ENCODE measurements around the gene SLC22A2.
"Not testable (repeated sequence)": the region's sequence is repeated elsewhere in the genome, so short reads cannot be mapped to it uniquely, and the experiment has no call there.

SLC22A2 gene

DNA sequence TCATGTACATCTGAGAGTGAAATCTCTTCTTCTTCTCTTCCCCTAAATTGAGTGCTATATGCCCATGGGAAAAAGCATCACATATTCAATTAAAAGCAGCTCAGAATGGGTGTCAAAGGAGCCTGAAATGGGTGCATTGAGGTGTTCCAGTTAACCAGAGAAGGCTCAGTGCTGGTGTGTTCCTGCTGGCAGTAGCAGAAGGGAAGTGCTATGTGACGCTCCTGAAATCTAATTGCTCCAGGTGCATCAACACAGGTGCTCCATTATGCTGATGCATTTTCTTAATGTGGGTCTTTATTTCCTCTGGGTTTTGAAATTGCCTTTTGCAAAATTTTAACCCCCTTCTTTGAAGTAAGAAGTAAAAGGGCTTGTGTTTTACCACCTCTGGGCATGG, 17.9 kb downstream of the SLC22A2 start:
- no peak for DNase-seq

DNA sequence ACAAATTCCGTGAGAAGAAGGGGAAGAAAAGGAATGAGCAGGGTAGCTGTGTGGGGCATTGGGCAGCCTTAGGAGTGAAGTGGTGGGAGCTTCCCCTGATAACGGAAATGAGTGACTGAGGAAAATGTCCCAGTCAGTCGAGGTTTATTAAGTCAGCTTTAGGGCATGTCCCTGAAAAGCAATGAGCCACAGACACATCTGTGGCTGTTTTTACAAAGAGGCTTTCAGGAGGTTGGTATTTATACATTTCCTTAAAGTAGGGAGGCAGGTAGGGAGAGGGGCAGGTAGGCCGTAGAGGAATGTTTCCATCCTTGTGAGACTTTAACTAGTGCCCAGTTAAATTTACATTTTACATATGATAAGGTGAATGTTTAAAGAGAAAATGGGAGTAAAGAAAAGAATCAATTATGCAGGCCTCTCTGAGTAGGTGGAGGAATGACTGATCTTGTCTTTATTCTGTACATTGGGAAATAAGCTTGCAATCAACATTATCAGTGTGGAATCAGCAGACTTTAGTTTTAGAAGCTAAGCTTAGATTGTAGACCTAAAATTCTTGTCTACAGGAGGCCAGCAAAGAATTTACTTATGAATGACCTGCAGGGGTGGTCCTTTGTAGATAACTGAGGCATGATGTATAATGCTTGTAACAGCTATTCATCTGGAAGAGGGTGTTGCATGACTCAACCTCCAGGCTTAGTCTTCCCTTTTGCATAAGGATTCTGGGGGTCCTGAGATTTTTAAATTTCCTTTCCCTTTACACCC, 18.5 kb downstream of the SLC22A2 start:
- DNase-seq: no peak

DNA sequence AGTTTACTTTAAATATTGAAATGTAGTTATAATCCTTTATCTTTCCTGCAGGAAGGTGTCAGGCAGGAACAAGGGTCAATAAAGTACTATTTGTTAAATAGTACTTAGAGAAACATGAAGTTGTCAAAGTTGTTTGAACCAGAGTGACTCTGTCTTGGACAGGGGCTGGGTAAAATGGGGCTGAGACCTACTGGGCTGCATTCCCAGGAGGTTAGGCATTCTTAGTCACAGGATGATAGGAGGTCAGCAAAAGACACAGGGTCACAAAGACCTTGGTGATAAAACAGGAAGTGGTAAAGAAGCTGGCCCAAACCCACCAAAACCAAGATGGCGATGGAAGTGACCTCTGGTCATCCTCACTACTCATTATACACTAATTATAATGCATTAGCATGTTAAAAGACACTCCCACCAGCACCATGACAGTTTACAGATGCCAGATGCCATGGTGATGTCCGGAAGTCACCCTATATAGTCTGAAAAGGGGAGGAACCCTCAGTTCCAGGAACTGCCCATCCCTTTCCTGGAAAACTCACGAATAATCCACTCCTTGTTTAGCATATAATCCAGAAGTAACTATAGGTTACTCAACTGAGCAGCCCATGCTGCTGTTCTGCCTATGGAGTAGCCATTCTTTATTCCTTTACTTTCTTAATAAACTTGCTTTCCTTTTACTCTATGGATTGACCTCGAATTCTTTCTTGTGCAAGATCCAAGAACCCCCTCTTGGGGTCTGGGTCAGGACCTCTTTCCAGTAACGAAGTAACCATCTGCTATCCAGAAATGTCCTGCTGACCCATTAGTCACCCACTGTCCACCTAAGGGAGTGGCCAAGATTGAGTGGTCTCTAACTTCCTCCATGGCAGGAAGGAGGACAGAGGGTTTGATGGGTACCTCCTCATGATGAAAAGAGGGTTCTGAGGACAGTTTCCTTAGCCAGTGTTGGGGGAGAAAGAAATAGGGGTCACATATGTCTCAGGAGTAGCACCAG, 19.6 kb downstream of the SLC22A2 start:
- DNase-seq: no peak

DNA sequence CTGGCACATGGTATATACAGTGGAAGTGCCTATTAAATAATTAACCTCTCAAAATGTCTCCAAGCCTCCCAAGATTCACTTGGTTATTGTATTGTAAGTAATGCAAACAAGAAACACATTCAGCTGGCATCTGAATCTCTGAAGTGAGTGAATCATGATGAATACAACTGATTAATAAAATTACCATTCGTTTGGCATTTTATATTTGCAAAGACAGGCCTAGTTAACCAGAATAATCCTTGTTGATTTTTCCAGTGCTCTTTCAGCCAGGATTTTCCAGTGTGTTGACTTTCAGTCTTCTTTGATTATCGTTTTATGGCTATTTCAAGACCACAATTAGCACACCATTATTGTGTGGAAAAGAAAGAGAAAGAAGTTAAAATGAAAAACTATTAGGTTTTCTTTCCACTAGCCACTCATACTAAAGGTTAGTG, 20.3 kb downstream of the SLC22A2 start:
- no peak for DNase-seq

DNA sequence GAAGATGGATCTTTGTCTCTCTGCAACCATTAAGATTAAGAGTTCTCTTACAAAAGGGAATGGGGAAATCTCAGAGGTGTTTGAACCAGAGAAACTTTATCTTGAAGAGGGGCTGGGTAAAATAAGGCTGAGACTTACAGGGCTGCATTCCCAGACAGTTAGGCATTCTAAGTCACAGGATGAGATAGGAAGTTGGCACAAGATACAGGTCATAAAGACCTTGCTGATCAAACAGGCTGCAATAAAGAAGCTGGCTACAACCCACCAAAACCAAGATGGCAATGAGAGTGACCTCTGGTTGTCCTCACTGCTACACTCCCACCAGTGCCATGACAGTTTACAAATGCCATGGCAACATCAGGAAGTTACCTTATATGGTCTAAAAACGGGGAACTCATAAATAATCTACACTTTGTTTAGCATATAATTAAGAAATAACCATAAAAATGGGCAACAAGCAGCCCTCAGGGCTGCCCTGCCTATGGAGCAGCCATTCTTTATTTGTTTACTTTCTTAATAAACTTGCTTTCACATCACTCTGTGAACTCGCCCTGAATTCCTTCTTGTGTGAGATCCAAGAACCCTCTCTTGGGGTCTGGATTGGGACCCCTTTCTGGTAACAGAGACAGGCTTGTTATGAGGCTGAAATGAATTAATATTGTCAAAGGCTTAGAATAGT, 20.9 kb downstream of the SLC22A2 start:
- DNase-seq: not testable (repeated sequence)

DNA sequence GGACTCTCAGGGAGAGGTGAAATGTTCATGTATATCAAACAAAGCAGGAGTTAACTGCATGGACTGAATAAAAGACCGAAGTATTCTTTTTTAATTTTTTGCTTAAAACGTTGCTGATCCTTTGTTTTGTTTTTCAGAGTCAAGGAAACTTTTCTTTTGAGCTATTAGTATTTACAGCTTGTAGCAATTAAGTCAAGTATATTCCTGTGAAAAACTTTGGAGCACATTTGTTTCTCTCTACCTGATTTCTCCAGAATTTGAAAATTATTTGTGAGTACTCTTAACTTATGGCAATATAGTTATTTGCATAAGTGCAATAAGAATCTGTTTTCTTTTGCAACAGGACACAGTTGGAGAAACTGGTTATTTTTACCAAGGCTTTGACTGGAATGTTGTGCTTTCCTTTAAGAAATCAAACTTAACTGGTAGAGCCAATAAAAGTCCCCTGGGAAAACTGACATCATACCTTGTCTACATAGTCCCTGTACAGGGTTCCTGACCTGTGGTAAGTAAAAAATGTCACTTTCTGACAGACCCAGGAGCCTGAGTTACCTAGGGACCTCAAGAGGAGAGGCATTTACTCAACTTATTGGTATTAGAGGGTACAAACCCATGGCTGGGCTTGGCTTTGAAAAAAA, 22.3 kb downstream of the SLC22A2 start:
- DNase-seq: not testable (repeated sequence)

DNA sequence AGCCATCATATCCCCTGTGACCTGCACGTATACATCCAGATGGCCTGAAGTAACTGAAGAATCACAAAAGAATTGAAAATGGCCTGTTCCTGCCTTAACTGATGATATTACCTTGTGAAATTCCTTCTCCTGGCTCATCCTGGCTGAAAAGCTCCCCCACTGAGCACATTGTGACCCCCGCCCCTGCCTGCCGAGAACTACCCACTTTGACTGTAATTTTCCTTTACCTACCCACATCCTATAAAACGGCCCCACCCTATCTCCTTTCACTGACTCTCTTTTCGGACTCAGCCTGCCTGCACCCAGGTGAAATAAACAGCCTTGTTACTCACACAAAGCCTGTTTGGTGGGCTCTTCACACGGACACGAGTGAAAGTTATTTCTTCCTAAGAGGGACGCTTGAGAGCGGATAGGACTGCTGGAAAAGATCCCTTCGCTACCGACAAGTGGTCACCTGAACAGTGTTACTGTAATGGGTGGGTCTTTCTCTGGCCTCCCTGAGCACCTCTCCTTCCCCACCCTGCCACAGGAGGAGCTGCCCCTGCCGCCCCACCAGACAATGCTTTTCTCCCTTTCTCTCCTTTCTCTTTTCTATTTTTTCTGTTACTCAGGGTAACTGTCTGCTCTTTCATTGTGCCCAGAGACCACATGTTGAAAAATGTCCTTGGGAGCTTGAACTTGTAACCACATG, 24.5 kb downstream of the SLC22A2 start:
- not testable (repeated sequence) for DNase-seq

DNA sequence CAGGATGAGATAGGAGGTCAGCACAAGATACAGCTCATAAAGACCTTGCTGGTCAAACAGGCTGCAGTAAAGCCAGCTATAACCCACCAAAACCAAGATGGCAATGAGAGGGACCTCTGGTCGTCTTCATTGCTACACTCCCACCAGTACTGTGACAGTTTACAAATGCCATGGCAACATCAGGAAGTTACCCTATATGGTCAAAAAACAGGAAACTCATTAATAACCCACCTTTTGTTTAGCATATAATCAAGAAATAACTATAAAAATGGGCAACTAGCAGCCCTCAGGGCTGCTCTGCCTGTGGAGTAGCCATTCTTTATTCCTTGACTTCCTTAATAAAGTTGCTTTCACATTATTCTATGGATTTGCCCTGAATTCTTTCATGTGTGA, 30.9 kb downstream of the SLC22A2 start:
- no peak for DNase-seq

DNA sequence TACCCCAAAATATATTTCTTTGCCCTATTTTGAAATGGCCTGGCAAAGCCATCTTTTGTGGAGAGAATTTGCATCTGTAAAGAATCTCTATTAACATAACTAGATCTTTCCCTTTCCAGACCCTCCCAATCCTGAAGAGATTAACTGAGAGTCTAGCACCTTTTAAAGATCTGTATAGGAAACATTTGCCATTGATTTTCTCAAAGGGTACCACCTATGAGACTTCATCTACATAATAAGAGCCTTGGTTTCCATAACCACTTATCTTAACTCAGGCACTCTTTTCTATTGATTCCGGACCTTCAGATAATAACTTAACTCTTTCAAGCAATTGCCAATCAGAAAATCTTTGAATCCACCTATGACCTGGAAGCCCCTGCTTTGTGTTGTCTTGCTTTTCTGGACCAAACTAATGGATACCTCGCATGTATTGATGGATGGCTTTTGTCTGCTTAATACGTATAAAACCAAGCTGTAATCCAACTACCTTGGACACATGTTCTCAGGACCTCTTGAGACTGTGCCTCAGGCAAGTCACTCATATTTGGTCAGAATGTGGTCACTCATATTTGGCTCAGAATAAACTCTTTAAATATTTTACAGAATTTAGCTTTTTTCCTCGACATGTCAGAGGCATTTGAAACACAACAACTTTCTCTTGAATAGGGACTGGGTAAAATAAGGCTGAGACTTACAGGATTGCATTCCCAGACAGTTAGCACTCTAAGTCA, 31.4 kb downstream of the SLC22A2 start:
- no peak for DNase-seq

DNA sequence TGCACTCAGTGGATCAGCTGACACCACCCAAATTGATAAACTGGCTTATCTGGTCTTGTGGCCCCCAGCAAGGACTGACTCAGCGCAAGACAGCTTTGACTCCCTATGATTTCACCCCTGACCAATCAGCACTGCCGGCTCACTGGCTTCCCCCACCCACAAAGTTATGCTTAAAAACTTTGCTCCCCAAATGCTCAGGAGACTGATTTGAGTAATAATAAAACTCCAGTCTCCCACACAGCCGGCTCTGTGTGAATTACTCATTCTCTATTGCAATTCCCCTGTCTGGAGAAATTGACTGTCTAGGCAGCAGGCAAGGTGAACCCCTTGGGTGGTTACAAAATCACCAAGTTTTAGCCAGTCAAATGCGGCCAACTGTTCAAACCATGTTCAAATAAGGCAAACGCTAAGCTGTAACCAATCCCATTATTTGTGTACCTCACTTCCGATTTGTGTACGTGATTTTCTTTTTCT, 32.5 kb downstream of the SLC22A2 start:
- DNase-seq: no peak

DNA sequence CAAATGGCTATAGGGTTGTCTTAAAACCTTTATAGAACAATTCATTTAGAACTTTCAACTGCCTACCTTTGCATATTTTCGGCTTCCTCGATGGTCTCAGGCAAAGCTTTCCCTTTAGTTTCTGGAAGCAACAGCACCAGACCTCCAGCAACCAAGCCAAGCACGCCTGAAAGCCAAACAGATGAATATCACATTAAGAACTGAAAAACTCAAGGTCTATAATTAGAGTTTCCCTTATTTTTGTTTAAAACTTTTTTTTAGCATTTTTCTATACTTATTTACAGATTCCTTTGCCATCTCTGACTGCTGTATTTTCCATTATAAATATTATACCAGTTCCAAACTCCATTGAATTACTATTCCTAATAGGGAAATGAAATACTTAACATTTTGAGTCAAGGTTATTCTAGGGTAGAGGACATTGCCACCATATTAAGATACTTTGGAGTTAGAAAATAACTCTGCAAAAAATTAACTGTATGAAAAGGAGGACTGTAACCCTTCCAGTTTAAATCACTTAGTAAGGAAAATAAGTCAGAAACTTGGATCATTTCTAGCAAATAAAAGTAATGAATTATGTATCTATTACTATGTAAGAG, 33.9 kb downstream of the SLC22A2 start:
- DNase-seq: no peak

DNA sequence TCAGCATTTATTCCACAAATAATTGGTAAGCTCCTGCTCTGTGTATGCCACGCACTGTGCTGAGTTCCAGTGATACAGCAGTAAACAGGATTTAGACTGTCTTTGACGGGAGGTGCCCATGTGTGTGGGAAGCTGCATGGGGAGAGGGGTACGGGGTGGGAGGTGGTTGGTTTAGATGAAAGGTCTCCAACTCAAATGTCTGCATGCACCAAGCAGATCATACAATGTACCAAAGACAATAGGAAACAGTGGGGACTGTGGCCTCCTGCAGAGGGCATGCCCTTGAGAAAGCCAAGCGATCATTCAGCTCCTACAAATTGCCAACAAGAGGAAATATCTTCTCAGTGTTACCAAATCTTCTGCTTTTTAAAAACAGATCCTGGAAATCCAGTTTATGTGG, 36.1 kb downstream of the SLC22A2 start:
- no peak for DNase-seq

DNA sequence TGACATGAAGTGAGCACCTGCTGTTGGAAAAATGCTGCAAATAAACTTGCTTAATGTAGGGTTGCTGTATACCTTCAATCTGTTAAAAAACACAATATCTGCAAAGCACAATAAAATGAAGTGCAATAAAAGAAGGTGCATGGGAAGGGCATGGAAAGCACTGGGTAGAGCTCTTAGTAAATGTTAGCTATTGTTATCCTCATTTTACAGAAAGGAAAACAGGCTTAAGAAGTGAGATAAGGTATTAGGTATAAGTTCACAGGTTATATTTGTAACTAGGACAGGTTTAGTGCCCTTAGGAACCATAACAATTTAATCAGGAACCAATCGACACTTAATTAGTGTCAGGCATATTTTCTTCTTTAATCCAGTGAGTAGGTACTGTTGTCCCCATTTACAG, 36.7 kb downstream of the SLC22A2 start:
- DNase-seq: no peak

DNA sequence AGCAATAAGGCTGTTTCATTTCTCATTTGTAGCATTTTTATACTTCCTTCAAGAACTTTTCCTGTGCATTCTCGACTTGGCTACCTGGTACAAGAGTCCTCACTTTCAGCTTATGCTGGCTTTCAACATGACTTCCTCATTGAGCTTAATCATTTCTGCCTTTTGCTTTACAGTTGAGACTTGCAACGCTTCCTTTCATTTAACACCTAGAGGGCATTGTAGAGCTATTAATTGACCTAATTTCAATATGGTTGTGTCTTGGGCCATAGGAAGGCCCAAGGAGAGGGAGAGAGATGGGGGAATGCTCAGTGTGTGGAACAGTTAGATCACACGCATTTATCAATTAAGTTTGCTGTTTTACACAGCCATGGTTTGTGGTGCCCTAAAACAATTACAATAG, 37.2 kb downstream of the SLC22A2 start:
- no peak for DNase-seq

DNA sequence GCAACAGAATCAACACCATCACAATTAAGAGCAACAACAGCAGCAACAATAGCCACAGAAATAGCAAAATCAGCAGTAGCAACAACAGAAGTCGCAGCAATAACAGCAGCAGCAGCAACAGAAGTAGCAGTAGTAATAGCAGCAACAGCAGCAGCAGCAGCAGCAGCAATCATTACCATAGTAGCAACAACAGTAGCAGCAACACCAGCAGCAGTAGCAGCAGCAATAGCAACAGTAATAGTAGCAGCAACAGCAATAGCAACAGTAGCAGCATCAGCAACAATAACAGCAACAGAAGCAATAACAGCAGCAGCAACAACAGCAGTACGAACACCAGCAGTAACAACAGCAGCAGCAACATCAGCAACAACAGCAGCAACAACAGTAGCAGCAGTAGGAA, 39.8 kb downstream of the SLC22A2 start:
- no peak for DNase-seq

DNA sequence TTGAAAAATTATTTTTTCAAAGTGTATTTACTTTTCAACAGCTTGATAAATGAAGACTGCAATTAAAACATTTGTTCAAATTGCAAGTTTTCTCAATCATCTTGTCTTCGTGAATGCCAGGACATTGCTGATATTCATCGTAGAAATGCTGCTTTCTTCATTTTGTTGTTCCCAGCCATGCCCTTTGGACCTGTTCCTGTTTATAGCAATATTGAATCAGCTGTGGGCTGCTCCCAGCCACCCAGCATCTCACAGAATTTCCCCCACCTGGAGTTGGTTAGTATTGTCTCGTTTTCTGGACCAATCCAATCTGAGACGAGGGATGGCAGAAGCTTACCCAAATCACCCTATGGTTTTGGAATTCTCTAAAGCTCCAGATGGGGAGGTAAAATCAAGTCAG, 40.8 kb downstream of the SLC22A2 start:
- no peak for DNase-seq

DNA sequence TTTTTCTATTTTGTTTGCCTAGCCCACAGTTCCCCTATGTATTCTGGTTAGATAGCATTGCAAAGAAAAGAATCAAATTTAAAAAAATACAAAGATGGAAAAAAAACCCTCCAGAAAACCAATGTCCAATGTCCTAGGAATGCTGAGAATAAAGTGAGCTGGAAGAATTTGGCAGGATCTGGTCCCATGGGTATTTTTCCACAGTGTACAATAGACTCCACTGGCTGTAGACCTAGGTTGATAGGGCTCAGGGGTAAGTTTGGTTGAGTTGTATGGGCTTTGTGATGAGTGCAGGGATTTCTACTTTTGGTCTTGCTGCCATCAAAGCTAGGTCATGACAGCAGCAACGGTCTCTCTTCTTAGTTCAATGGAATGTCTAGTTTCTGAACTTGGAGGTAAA, 41.5 kb downstream of the SLC22A2 start:
- no peak for DNase-seq

DNA sequence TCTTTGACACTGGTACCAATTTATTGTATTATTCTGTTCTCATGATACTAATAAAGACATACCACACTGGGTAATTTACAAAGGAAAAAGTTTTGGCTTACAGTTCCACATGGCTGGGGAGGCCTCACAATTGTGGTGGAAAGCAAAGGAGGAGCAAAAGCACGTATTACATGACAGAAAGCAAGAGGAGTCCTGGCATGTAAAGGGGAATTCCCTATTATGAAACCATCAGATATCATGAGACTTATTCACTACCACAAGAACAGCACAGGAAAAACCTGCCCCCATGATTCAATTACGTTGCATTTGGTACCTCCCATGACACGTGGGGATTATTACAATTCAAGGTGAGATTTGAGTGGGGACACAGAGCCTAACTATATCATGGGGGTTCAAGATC, 43.4 kb downstream of the SLC22A2 start:
- no peak for DNase-seq

DNA sequence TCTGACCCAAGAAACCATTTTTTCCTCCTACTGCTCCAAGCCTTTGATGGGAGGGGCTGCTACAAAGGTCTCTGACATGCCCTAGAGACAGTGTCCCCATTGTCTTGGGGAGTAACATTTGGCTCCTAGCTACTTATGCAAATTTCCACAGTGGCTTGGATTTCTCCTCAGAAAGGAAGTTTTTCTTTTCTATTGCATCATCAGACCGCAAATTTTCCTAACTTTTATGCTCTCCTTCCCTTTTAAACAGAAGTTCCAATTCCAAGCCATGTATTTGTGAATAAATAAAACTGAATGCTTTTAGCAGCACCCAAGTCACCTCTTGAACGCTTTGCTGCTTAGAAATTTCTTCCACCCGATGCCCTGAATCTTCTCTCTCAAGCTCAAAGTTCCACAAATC, 51.0 kb downstream of the SLC22A2 start:
- no peak for DNase-seq

DNA sequence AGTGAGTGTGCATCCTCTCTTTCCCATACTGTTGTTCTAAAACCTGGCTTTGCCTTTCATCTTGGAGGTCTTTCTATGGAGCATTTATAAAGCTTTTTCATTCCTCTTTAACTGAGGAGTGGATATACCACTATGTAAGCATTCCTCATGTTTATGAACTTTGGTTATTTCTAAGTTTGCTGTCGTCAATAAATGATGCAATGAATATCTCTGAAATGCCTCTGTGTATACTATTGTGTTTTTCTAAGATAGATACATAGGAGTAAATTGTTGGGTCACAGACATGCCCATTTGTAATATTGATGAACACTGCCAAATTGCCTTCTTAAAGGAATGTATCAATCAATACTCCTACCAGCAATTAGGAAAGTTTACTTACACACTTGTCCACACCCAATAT, 53.9 kb downstream of the SLC22A2 start:
- DNase-seq: no peak

DNA sequence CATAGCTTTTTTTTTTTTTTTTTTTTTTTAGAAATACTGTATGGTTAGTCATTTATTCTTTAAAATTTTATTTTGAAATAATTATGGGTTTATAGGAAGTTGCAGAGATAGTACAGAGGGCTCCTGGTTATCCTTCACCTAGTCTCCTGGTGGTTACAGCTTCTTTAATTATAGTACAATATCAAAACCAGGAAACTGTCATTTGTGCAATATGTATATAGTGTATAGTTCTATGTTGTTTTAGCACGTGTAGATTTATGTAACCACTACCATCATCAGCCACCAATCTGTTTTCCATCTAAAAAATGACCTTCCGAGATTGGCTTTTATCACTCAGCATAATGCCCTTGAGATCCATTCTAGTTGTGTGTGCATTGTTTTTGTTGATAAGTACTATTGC, 54.7 kb downstream of the SLC22A2 start:
- DNase-seq: no peak

Data from NCI-H2107 (cell line).